ENCODE results near the gene ZNF488.

ZNF488 gene

DNA sequence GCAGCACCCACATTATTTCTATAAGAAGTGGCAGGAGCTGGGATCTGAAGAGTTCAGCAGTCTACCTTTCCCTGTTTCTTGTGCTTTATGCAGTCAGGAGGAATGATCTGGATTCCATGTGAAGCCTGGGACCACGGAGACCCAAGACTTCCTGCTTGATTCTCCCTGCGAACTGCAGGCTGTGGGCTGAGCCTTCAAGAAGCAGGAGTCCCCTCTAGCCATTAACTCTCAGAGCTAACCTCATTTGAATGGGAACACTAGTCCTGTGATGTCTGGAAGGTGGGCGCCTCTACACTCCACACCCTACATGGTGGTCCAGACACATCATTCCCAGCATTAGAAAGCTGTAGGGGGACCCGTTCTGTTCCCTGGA, 36.8 kb downstream of the ZNF488 start:
- no peak for DNase-seq
- no peaks in the 10 kb centered on the region for H3K36me3 ChIP-seq
- H3K4me1 ChIP-seq: no peaks in the 10 kb centered on the region
- no peaks in the 10 kb centered on the region for H3K27me3 ChIP-seq
- no peaks in the 10 kb centered on the region for H3K9me3 ChIP-seq
- TF ChIP-seq, protein P1, sequence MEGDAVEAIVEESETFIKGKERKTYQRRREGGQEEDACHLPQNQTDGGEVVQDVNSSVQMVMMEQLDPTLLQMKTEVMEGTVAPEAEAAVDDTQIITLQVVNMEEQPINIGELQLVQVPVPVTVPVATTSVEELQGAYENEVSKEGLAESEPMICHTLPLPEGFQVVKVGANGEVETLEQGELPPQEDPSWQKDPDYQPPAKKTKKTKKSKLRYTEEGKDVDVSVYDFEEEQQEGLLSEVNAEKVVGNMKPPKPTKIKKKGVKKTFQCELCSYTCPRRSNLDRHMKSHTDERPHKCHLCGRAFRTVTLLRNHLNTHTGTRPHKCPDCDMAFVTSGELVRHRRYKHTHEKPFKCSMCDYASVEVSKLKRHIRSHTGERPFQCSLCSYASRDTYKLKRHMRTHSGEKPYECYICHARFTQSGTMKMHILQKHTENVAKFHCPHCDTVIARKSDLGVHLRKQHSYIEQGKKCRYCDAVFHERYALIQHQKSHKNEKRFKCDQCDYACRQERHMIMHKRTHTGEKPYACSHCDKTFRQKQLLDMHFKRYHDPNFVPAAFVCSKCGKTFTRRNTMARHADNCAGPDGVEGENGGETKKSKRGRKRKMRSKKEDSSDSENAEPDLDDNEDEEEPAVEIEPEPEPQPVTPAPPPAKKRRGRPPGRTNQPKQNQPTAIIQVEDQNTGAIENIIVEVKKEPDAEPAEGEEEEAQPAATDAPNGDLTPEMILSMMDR (IDR thresholded peaks at IDR 0.05; ENCODE audit: low read depth, low read length): no peak
- H3K4me3 ChIP-seq (ENCODE audit: low read depth, low read length): no peak overlapping the region

DNA sequence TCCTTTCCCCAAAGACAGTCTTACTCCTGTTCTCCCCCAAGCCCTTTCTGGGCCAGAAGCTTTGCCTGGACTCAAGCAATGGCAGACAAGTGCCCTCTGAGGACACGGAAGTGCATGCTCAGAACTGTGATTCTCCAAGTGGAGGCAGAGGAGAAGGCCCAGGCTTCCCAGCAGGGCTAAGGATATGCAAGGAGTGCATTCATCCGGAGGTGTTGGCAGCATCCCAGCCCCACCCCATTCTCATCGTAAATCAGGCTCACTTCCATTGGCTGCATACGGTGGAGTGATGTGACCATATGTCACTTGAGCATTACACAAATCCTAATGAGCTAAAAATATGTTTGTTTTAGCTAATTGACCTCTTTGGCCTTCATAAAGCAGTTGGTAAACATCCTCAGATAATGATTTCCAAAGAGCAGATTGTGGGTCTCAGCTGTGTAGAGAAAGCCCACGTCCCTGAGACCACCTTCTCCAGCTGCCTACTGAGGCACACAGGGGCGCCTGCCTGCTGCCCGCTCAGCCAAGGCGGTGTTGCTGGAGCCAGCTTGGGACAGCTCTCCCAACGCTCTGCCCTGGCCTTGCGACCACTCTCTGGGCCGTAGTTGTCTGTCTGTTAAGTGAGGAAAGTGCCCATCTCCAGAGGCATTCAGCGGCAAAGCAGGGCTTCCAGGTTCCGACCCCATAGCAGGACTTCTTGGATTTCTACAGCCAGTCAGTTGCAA, 37.4 kb downstream of the ZNF488 start:
- Histone ChIP-seq H3K9me3 (no peaks in the 10 kb centered on the region), H3K36me3 (no peaks in the 10 kb centered on the region), H3K27me3 (no peaks in the 10 kb centered on the region), H3K4me1 (no peaks in the 10 kb centered on the region), H3K4me3 (ENCODE audit: low read depth, low read length) (no peak overlapping the region)
- DNase-seq: no peak
- TF ChIP-seq, protein P1 (IDR thresholded peaks at IDR 0.05; ENCODE audit: low read depth, low read length): no peak

GRCh38 chr10:47344996-47345870, 38.9 kb downstream of the ZNF488 start:
- no peaks in the 10 kb centered on the region for H3K27me3 ChIP-seq
- TF ChIP-seq, protein P1 (IDR thresholded peaks at IDR 0.05; ENCODE audit: low read depth, low read length): no peak
- H3K36me3 ChIP-seq: no peaks in the 10 kb centered on the region
- no peak for DNase-seq
- no peaks in the 10 kb centered on the region for H3K4me1 ChIP-seq
- H3K9me3 ChIP-seq: no peaks in the 10 kb centered on the region
- no peak overlapping the region for H3K4me3 ChIP-seq (ENCODE audit: low read depth, low read length)

GRCh38 chr10:47340608-47341170, 43.4 kb downstream of the ZNF488 start:
- Histone ChIP-seq H3K4me1 (no peaks in the 10 kb centered on the region), H3K4me3 (ENCODE audit: low read depth, low read length) (no peak overlapping the region), H3K27me3 (no peaks in the 10 kb centered on the region), H3K9me3 (no peaks in the 10 kb centered on the region), H3K36me3 (no peaks in the 10 kb centered on the region)
- peak; percentile 66 for DNase-seq
- TF ChIP-seq, protein P1 (IDR thresholded peaks at IDR 0.05; ENCODE audit: low read depth, low read length): peak; percentile 98

GRCh38 chr10:47339759-47340607, 44.1 kb downstream of the ZNF488 start:
- Histone ChIP-seq H3K4me1 (no peaks in the 10 kb centered on the region), H3K27me3 (no peaks in the 10 kb centered on the region), H3K9me3 (no peaks in the 10 kb centered on the region), H3K36me3 (no peaks in the 10 kb centered on the region), H3K4me3 (ENCODE audit: low read depth, low read length) (no peak overlapping the region)
- TF ChIP-seq, protein P1 (IDR thresholded peaks at IDR 0.05; ENCODE audit: low read depth, low read length): no peak
- no peak for DNase-seq

All from BE2C (cell line).